Gastroesophageal sphincter (tissue), 3 donors: ENCODE data around the gene SNCG.
"Not testable (repeated sequence)": the region's sequence is repeated elsewhere in the genome, so short reads cannot be mapped to it uniquely, and the experiment has no call there.

ENCODE experiments used
- CTCF ChIP-seq, 4 experiments: fragments of 200-600 bp in 2 of 4; fragments of 450-650 bp in 2 of 4; sonication (generic) in 1 of 4; IDR thresholded peaks; one replicate each; pipeline ENCODE4 v1.5.1; 2017 to 2019; ENCODE audit warnings: antibody characterized with exemption in 4 of 4, mild to moderate bottlenecking in 2 of 4, moderate library complexity in 2 of 4
- EP300 ChIP-seq: sonication (generic); formaldehyde crosslinking; IDR thresholded peaks from one replicate; pipeline ENCODE4 v1.6.1; 2017; ENCODE audit warnings: antibody characterized with exemption, mild to moderate bottlenecking
- POLR2A ChIP-seq, 2 donors: fragments of 450-650 bp; IDR thresholded peaks; one replicate each; pipeline ENCODE4 v1.6.1; 2017; ENCODE audit warnings: antibody characterized with exemption in 2 of 2, mild to moderate bottlenecking in 2 of 2, moderate library complexity in 1 of 2

GRCh38 chr10:86999802-87000403, 41.5 kb downstream of the SNCG start:
- not testable (repeated sequence) for TF ChIP-seq CTCF (IDR thresholded peaks at IDR 0.05); POLR2A (IDR thresholded peaks at IDR 0.05); EP300
